Thyroid gland (tissue), 4 donors: ENCODE measurements around the gene SLC22A3. TPM values are rescaled to one million over a fixed set of nuclear protein-coding genes. Genes with fewer than 3 reads are reported as not detected.

ENCODE experiments used
- DNase-seq, 2 donors: peaks; one replicate each; pipeline ENCODE4 v3.0.0-alpha.2; 2019
- H3K27ac ChIP-seq, 3 donors: fragments of 200-600 bp; sonication (generic); 1 replicate in 2 of 3; 2 replicates in 1 of 3; pipeline ENCODE4 v1.5.1; 2016 to 2019; ENCODE audit warnings: mild to moderate bottlenecking in 1 of 3, moderate library complexity in 1 of 3
- H3K27me3 ChIP-seq: fragments of 200-600 bp; sonication (generic); one replicate; pipeline ENCODE4 v1.5.1; 2019
- H3K36me3 ChIP-seq, 2 donors: fragments of 200-600 bp; sonication (generic); one replicate each; pipeline ENCODE4 v1.5.1; 2016 to 2019
- H3K4me1 ChIP-seq, 2 donors: fragments of 200-600 bp; sonication (generic); one replicate each; pipeline ENCODE4 v1.5.1; 2017 to 2019
- H3K4me3 ChIP-seq, 3 donors: fragments of 200-600 bp; sonication (generic); replicated peaks in 1 of 3; 1 replicate in 2 of 3; 2 replicates in 1 of 3; pipeline ENCODE4 v1.5.1; 2016; ENCODE audit warnings: mild to moderate bottlenecking in 1 of 3
- H3K9me3 ChIP-seq: fragments of 200-600 bp; sonication (generic); one replicate; pipeline ENCODE4 v1.5.1; 2017
- CTCF ChIP-seq, 6 experiments: fragments of 200-600 bp in 3 of 6; fragments of 450-650 bp in 3 of 6; sonication (generic) in 3 of 6; IDR thresholded peaks; one replicate each; pipeline ENCODE4 v1.5.1; 2016 to 2019; ENCODE audit warnings: antibody characterized with exemption in 6 of 6, mild to moderate bottlenecking in 2 of 6, inconsistent platforms in 1 of 6, moderate library complexity in 1 of 6
- POLR2A ChIP-seq, 2 donors: fragments of 450-650 bp; IDR thresholded peaks; one replicate each; pipeline ENCODE4 v1.6.1; 2017; ENCODE audit warnings: antibody characterized with exemption in 2 of 2, mild to moderate bottlenecking in 2 of 2, moderate library complexity in 1 of 2
- WGBS, 2 donors: methylation state at CpG; one replicate each; pipeline ENCODE4 v1.1.5; 2017; 5-methylcytosine and 5-hydroxymethylcytosine counted together
- intact Hi-C: fragments of 100-400 bp; cut with DNase I; formaldehyde crosslinking; loops from one replicate; pipeline ENCODE4 v1.15.1; 2023
- total RNA-seq, 4 donors: library from RNA; depleted of rRNA; stranded (reverse); fragments of >200 nt; gene quantifications; one replicate each; pipeline ENCODE4 v1.2.3, GENCODE V29; 2016

The SLC22A3 gene
- total RNA-seq, 4 donors from 2014 or later: 0.67 to 3.9 (median 2.5) TPM

DNA sequence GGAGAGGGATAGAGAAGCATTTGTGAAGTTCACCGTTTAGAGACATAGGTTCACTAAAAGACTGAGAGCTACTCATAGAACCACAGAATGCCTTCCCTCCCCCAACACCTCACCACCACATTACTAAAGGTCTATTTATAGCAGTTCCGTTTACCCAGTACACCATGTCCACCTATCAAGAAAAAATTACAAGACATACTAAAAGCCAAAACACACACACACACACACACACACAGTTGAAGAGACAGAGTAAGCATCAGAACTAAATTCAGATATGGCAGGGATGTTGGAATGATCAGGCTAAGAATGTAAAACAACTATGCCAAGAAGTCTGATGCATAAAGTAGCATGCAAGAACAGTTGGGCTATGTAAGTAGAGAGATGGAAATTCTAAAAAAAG lies 52.3 kb downstream of the SLC22A3 start:
- H3K27me3 ChIP-seq: no peaks in the 10 kb centered on the region
- TF ChIP-seq POLR2A (IDR thresholded peaks at IDR 0.05): no peak
- no peak for TF ChIP-seq CTCF (IDR thresholded peaks at IDR 0.05)
- no peaks in the 10 kb centered on the region for H3K36me3 ChIP-seq
- no peak overlapping the region for H3K27ac ChIP-seq
- DNase-seq: no peak
- H3K4me3 ChIP-seq: no peak overlapping the region
- no peaks in the 10 kb centered on the region for H3K4me1 ChIP-seq
- 68 to 74% methylated on average over 2 of the region's 2 CpGs for WGBS, 2 donors
- intact Hi-C loops: no loop called here
- no peaks in the 10 kb centered on the region for H3K9me3 ChIP-seq

DNA sequence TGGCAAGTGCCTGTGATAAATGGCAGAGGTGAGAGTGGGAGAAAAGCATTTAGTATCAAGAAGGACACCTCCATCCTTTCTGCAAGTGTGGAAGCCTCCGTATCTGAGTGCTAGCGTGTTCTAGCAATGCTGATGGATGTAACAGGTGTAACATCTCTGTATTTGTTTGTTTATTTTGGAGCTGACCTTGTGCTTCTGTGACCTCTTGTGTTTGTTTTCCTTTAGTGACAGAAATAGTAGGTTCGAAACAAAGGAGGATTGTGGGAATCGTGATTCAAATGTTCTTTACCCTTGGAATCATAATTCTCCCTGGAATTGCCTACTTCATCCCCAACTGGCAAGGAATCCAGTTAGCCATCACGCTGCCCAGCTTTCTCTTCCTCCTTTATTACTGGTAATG lies 60.4 kb downstream of the SLC22A3 start:
- H3K27me3 ChIP-seq: no peaks in the 10 kb centered on the region
- TF ChIP-seq CTCF (IDR thresholded peaks at IDR 0.05) (no peak), POLR2A (IDR thresholded peaks at IDR 0.05) (no peak)
- intact Hi-C loops: no loop called here
- H3K4me3 ChIP-seq: no peak overlapping the region
- no peaks in the 10 kb centered on the region for H3K9me3 ChIP-seq
- H3K27ac ChIP-seq: no peak overlapping the region
- 84 to 89% methylated on average over 5 of the region's 5 CpGs for WGBS, 2 donors
- DNase-seq: no peak
- no peaks in the 10 kb centered on the region for H3K4me1 ChIP-seq
- H3K36me3 ChIP-seq: no peaks in the 10 kb centered on the region

DNA sequence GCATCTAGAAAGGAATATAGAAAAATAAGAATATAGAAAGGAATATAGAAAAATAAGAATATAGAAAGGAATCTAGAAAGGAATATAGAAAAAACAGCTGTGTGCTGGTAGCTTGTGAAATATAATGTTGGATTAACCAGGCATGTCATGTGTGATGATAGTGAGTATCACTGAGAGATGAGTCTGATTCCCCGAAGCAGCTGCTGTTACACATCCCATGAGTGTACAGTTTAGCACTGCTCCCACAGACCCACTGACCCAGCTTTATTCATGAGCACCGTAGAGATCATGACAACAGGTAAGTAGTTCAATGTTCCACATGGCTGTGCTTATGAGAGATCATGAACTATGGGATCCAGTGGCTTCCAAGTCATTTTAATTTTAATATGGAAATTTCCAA lies 64.8 kb downstream of the SLC22A3 start:
- H3K27ac ChIP-seq: no peak overlapping the region
- TF ChIP-seq CTCF (IDR thresholded peaks at IDR 0.05): no peak
- TF ChIP-seq POLR2A (IDR thresholded peaks at IDR 0.05): no peak
- H3K4me3 ChIP-seq: no peak overlapping the region
- no peaks in the 10 kb centered on the region for H3K9me3 ChIP-seq
- no peak for DNase-seq
- no peaks in the 10 kb centered on the region for H3K27me3 ChIP-seq
- H3K36me3 ChIP-seq: no peaks in the 10 kb centered on the region
- WGBS, 2 donors: 74 to 83% methylated on average over 2 of the region's 2 CpGs
- no peaks in the 10 kb centered on the region for H3K4me1 ChIP-seq
- intact Hi-C loops: no loop called here

- intact Hi-C loops: no loop called here
- no peak for DNase-seq
- no peak overlapping the region for H3K27ac ChIP-seq
- no peaks in the 10 kb centered on the region for H3K36me3 ChIP-seq
- no peaks in the 10 kb centered on the region for H3K4me1 ChIP-seq
- no peaks in the 10 kb centered on the region for H3K9me3 ChIP-seq
- TF ChIP-seq CTCF (IDR thresholded peaks at IDR 0.05) (no peak), POLR2A (IDR thresholded peaks at IDR 0.05) (no peak)
- no peaks in the 10 kb centered on the region for H3K27me3 ChIP-seq
- 90 to 100% methylated on average over 1 of the region's 1 CpG for WGBS, 2 donors
- no peak overlapping the region for H3K4me3 ChIP-seq
Measured at GRCh38 chr6:160417146-160417545, 69.0 kb downstream of the SLC22A3 start.

DNA sequence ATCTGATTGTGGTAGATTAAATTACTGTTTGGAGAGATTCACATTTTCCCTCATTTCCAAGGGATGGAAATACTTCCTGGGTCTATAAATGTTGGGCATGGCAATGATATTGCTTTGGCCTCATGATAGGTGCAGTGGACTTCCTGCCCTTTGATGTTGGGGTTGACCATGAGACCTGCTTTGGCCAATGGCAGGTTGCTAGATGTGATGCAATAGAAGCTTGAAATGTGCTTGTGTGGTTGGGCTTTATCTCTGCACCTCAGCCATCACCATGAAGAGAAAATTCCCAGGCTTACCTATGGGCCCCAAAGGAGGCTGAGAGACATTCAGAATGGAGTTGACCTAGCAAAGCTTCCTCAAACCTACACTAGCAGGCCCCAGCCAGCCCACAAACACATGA lies 69.4 kb downstream of the SLC22A3 start:
- DNase-seq: no peak
- H3K36me3 ChIP-seq: no peaks in the 10 kb centered on the region
- no peak overlapping the region for H3K27ac ChIP-seq
- intact Hi-C loops: no loop called here
- no peaks in the 10 kb centered on the region for H3K27me3 ChIP-seq
- no peaks in the 10 kb centered on the region for H3K4me1 ChIP-seq
- H3K4me3 ChIP-seq: no peak overlapping the region
- H3K9me3 ChIP-seq: no peaks in the 10 kb centered on the region
- TF ChIP-seq POLR2A (IDR thresholded peaks at IDR 0.05): no peak
- TF ChIP-seq CTCF (IDR thresholded peaks at IDR 0.05): no peak
